Ishikawa (cell line): ENCODE data around the gene CCNJL.
A peak's percentile ranks its signal among the peaks of the same experiment; 100 is the strongest.

Source experiments
- CREB1 ChIP-seq: IDR thresholded peaks from 2 replicates; pipeline ENCODE4 v1.6.1; 2012; ENCODE audit warnings: low read depth
- EGR1 ChIP-seq: IDR thresholded peaks from 2 replicates; pipeline ENCODE4 v1.6.1; 2012
- EP300 ChIP-seq: IDR thresholded peaks from 2 replicates; pipeline ENCODE4 v1.6.1; 2012; ENCODE audit warnings: borderline replicate concordance
- FOXM1 ChIP-seq: IDR thresholded peaks from 2 replicates; pipeline ENCODE4 v1.6.1; 2012; ENCODE audit warnings: low read depth, borderline replicate concordance
- NFIC ChIP-seq: IDR thresholded peaks from 2 replicates; pipeline ENCODE4 v1.6.1; 2012
- RAD21 ChIP-seq: IDR thresholded peaks from 2 replicates; pipeline ENCODE4 v1.6.1; 2012; ENCODE audit warnings: low read depth
- REST ChIP-seq: IDR thresholded peaks from 2 replicates; pipeline ENCODE4 v1.6.1; 2012; ENCODE audit warnings: low read depth, mild to moderate bottlenecking
- TAF1 ChIP-seq: IDR thresholded peaks from 2 replicates; pipeline ENCODE4 v1.6.1; 2012; ENCODE audit warnings: low read depth, mild to moderate bottlenecking
- TCF12 ChIP-seq: IDR thresholded peaks from 2 replicates; pipeline ENCODE4 v1.6.1; 2012; ENCODE audit warnings: low read depth
- TEAD4 ChIP-seq: IDR thresholded peaks from 2 replicates; pipeline ENCODE4 v1.6.1; 2012
- YY1 ChIP-seq: IDR thresholded peaks from 2 replicates; pipeline ENCODE4 v1.6.1; 2012; ENCODE audit warnings: low read depth
- ZBTB7A ChIP-seq: IDR thresholded peaks from 2 replicates; pipeline ENCODE4 v1.6.1; 2012; ENCODE audit warnings: low read depth
- TF ChIP-seq, protein P1 (sequence below): IDR thresholded peaks from 2 replicates; pipeline ENCODE4 v1.6.1; 2012
- TF ChIP-seq, protein P2 (sequence below): IDR thresholded peaks from 2 replicates; pipeline ENCODE4 v1.6.1; 2012

DNA sequence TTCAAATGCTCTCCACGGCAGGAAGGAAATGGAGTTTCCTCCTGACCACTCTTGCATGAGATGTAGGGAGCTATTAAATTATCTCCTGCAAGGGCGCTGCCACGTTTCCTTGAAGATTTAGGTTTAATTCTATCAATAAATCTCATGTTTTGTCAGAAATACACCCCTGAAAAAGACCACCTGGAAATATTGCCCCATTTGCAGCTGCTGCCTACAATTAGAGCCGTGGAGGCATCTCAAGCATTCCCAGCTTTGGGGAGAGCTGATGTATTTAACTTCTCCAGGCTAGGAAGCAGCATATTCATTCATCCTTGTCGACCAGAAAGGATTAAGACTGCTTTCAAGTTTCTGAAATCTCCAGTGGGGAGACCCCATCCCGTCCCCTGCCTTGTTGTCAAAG is 40.5 kb downstream of the CCNJL start:
- TF ChIP-seq RAD21: no peak
- TF ChIP-seq, protein P1, sequence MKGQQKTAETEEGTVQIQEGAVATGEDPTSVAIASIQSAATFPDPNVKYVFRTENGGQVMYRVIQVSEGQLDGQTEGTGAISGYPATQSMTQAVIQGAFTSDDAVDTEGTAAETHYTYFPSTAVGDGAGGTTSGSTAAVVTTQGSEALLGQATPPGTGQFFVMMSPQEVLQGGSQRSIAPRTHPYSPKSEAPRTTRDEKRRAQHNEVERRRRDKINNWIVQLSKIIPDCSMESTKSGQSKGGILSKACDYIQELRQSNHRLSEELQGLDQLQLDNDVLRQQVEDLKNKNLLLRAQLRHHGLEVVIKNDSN: no peak
- TF ChIP-seq REST: no peak
- no peak for TF ChIP-seq NFIC
- no peak for TF ChIP-seq CREB1
- TF ChIP-seq EP300: no peak
- no peak for TF ChIP-seq EGR1
- TF ChIP-seq FOXM1: no peak
- no peak for TF ChIP-seq TAF1
- TF ChIP-seq YY1: no peak
- TF ChIP-seq, protein P2, sequence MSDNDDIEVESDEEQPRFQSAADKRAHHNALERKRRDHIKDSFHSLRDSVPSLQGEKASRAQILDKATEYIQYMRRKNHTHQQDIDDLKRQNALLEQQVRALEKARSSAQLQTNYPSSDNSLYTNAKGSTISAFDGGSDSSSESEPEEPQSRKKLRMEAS: no peak
- TF ChIP-seq TCF12: 0 out of 2 replicates have a peak, but pooled peaks have one; percentile 39
- no peak for TF ChIP-seq ZBTB7A
- no peak for TF ChIP-seq TEAD4
